ENCODE measurements around the gene CYFIP2.
"Not testable (repeated sequence)": the region's sequence is repeated elsewhere in the genome, so short reads cannot be mapped to it uniquely, and the experiment has no call there.

Gene CYFIP2

GRCh38 chr5:157265714-157266285, at the start of gene CYFIP2:
Gene CYFIP2 (plus strand): TSS chr5:157266123. CDS start chr5:157285362, 19,239 bp downstream.
- peak; percentile 38 for DNase-seq

GRCh38 chr5:157216391-157217142, 49.4 kb upstream of the CYFIP2 start:
- DNase-seq, result no peak

GRCh38 chr5:157217289-157218024, 48.5 kb upstream of the CYFIP2 start:
- DNase-seq, result no peak

GRCh38 chr5:157219491-157220271, 46.2 kb upstream of the CYFIP2 start:
- DNase-seq, result no peak

GRCh38 chr5:157221959-157222358, 44.0 kb upstream of the CYFIP2 start:
- no peak for DNase-seq

GRCh38 chr5:157222506-157223230, 43.3 kb upstream of the CYFIP2 start:
- DNase-seq, result no peak

GRCh38 chr5:157225469-157226422, 40.2 kb upstream of the CYFIP2 start:
- no peak for DNase-seq

- DNase-seq, result no peak
Measured at GRCh38 chr5:157230610-157231009, 35.3 kb upstream of the CYFIP2 start.

- DNase-seq, result no peak
Measured at GRCh38 chr5:157232706-157233105, 33.2 kb upstream of the CYFIP2 start.

- no peak for DNase-seq
Measured at GRCh38 chr5:157233515-157233914, 32.4 kb upstream of the CYFIP2 start.

GRCh38 chr5:157236423-157236822, 29.5 kb upstream of the CYFIP2 start:
- DNase-seq, result no peak

GRCh38 chr5:157241483-157241882, 24.4 kb upstream of the CYFIP2 start:
- DNase-seq, result no peak

GRCh38 chr5:157244704-157245103, 21.2 kb upstream of the CYFIP2 start:
- DNase-seq, result not testable (repeated sequence)

- no peak for DNase-seq
Measured at GRCh38 chr5:157245476-157245875, 20.4 kb upstream of the CYFIP2 start.

- no peak for DNase-seq
Measured at GRCh38 chr5:157245886-157246285, 20.0 kb upstream of the CYFIP2 start.

GRCh38 chr5:157247267-157247666, 18.7 kb upstream of the CYFIP2 start:
- DNase-seq, result no peak

GRCh38 chr5:157248821-157249470, 17.0 kb upstream of the CYFIP2 start:
- no peak for DNase-seq

GRCh38 chr5:157252711-157253465, 13.0 kb upstream of the CYFIP2 start:
- DNase-seq, result no peak

GRCh38 chr5:157253547-157253946, 12.4 kb upstream of the CYFIP2 start:
- DNase-seq, result peak; percentile 30

GRCh38 chr5:157258450-157258849, 7.5 kb upstream of the CYFIP2 start:
- DNase-seq, result no peak
